GM13976 (cell line): ENCODE data around the gene VTI1A.

Source experiments
- DNase-seq: peaks from one replicate; pipeline ENCODE4 v3.0.0; 2012; ENCODE audit warnings: low spot score
- CTCF ChIP-seq: IDR thresholded peaks from 2 replicates; pipeline ENCODE4 v1.5.1; 2012; ENCODE audit warnings: borderline replicate concordance, mild to moderate bottlenecking; ENCODE audit not compliant: insufficient read depth; ENCODE audit errors: extremely low read depth, missing control alignments, control extremely low read depth
- in situ Hi-C: fragments of 300-500 bp; cut with MboI; formaldehyde crosslinking; loops from one replicate; pipeline ENCODE4 v1.12.0; 2022; ENCODE audit warnings: low sequenced_read_pairs, mixed read lengths, inconsistent platforms; ENCODE audit not compliant: unreplicated experiment

VTI1A gene

DNA sequence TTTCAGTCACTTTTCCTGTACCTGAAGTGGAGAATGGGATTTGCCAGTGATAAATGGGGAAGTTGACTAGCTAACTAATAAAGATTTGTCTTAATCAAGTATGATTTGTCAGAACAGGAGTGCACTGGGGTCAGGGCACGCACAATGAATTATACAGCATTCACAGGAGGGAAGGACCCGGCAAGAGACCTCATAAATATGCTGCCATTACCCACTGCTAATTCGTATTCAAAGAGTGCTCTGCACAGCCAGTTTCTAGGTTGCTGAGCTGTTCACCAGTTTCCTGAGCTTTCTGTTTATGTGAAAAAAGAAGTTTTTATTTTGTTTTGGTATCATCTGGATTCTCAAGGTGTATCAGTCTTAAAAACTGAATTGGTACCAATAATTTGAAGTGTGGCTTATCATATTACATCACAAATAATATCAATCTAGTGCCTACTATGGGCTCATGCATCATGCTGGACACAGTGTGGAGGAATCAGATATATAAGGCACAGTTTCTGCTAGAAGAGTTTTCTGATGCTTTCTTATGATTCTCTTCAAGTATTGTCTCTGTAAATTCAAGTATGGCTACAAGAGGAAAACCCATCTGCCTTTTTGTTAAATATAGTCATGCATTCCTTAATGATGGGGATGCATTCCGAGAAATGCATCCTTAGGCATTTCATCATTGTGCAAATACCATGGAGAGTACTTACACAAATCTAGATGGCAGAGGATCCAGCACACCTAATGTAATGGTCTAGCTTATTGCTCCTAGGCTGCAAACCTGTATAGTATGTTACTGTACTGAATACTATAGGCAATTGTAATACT is 202.2 kb downstream of the VTI1A start:
- no peak for TF ChIP-seq CTCF
- in situ Hi-C loops = no loop called here
- no peak for DNase-seq

- no peak for DNase-seq
- TF ChIP-seq CTCF = no peak
- in situ Hi-C loops = no loop called here
Observed at GRCh38 chr10:112649822-112650152, 202.8 kb downstream of the VTI1A start.

DNA sequence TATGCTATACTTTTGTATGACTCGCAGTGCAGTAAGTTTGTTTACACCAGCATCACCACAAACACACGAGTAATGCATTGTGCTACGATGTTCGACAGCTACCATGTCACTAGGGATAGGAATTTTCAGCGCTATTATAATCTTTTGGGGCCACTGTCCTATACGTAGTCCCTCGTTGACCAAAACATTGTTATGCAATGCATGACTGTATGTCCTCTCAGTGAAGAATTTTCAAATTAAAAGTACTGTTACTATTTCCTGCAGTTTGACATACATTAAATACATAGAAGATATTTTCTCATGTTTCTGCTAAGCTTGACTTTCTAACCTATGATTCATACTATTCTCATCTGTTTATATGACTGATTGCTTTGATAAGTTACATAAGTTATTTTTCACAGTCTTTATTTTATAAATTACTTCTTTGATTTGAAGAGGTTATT is 203.6 kb downstream of the VTI1A start:
- in situ Hi-C loops = no loop called here
- TF ChIP-seq CTCF = no peak
- no peak for DNase-seq

- in situ Hi-C loops = no loop called here
- TF ChIP-seq CTCF = no peak
- DNase-seq = no peak
Observed at GRCh38 chr10:112653215-112653614, 206.2 kb downstream of the VTI1A start.

- no peak for TF ChIP-seq CTCF
- in situ Hi-C loops = no loop called here
Observed at GRCh38 chr10:112653851-112654250, 206.8 kb downstream of the VTI1A start.

GRCh38 chr10:112654794-112655193 is 207.8 kb downstream of the VTI1A start:
- no peak for TF ChIP-seq CTCF
- no peak for DNase-seq
- in situ Hi-C loops = no loop called here

More at GRCh38 chr10:112653851-112654250, 206.8 kb downstream of the VTI1A start:
- DNase-seq = no peak
